Measurements from ENCODE around the gene RAB3B.
"Not testable (repeated sequence)": the region's sequence is repeated elsewhere in the genome, so short reads cannot be mapped to it uniquely, and the experiment has no call there.

RAB3B gene

GRCh38 chr1:51988254-51988653, 2.2 kb downstream of the RAB3B start:
- no peak for FAIRE-seq

- no peak for FAIRE-seq
Measured at GRCh38 chr1:51986718-51987117, 3.8 kb downstream of the RAB3B start.

GRCh38 chr1:51982161-51982560, 8.3 kb downstream of the RAB3B start:
- FAIRE-seq = no peak

GRCh38 chr1:51981555-51981954, 8.9 kb downstream of the RAB3B start:
- no peak for FAIRE-seq

GRCh38 chr1:51978099-51978498, 12.4 kb downstream of the RAB3B start:
- FAIRE-seq = no peak

GRCh38 chr1:51976846-51977602, 13.5 kb downstream of the RAB3B start:
- FAIRE-seq = no peak

GRCh38 chr1:51973587-51974474, 16.7 kb downstream of the RAB3B start:
- no peak for FAIRE-seq

- FAIRE-seq = no peak
Measured at GRCh38 chr1:51969038-51969705, 21.3 kb downstream of the RAB3B start.

- FAIRE-seq = no peak
Measured at GRCh38 chr1:51968632-51969031, 21.9 kb downstream of the RAB3B start.

GRCh38 chr1:51967213-51967791, 23.2 kb downstream of the RAB3B start:
- FAIRE-seq = not testable (repeated sequence)

GRCh38 chr1:51966559-51966958, 23.9 kb downstream of the RAB3B start:
- no peak for FAIRE-seq

- no peak for FAIRE-seq
Measured at GRCh38 chr1:51964309-51964696, 26.2 kb downstream of the RAB3B start.

GRCh38 chr1:51963592-51964308, 26.8 kb downstream of the RAB3B start:
- no peak for FAIRE-seq

- no peak for FAIRE-seq
Measured at GRCh38 chr1:51962486-51963356, 27.8 kb downstream of the RAB3B start.

GRCh38 chr1:51961954-51962353, 28.5 kb downstream of the RAB3B start:
- FAIRE-seq = no peak

GRCh38 chr1:51961231-51961630, 29.3 kb downstream of the RAB3B start:
- no peak for FAIRE-seq

GRCh38 chr1:51960262-51960661, 30.2 kb downstream of the RAB3B start:
- no peak for FAIRE-seq

GRCh38 chr1:51958824-51959223, 31.7 kb downstream of the RAB3B start:
- FAIRE-seq = no peak

GRCh38 chr1:51957618-51958017, 32.9 kb downstream of the RAB3B start:
- FAIRE-seq = no peak

GRCh38 chr1:51956528-51957509, 33.7 kb downstream of the RAB3B start:
- FAIRE-seq = no peak

Measured in G401.6 (cell line).